ENCODE results near the gene GDPD5. TPM values are rescaled to one million over a fixed set of nuclear protein-coding genes. Genes with fewer than 3 reads are reported as not detected.
A peak's percentile ranks its signal among the peaks of the same experiment; 100 is the strongest.

Gene GDPD5
- polyA plus RNA-seq, 1 experiment = 1.4 TPM

- no peak for DNase-seq (ENCODE audit: low read depth, low spot score)
- Histone ChIP-seq H3K9me3 (ENCODE audit: control insufficient read depth, insufficient read depth, low read length) (peaks cover 14% of the 10 kb centered on the region), H3K27me3 (ENCODE audit: control insufficient read depth, insufficient read depth, low read length) (peaks cover 57% of the 10 kb centered on the region), H3K27ac (ENCODE audit: low read depth, low read length) (no peak overlapping the region), H3K4me3 (ENCODE audit: low read depth, low read length) (no peak overlapping the region)
- POLR2A ChIA-PET = interaction anchor here (0.6 to 1.1 kb wide), 2 partner anchors 9 to 122 kb away, joined by 3 to 5 read pairs; no protein-coding TSS in a partner anchor
- no peak for TF ChIP-seq CTCF (IDR thresholded peaks at IDR 0.05; ENCODE audit: low read depth, low read length)
- CTCF ChIA-PET = interaction anchor here (1.0 to 1.2 kb wide), 2 partner anchors 14 to 24 kb away, joined by 3 to 6 read pairs; no protein-coding TSS in a partner anchor
These were observed 93.9 kb downstream of the GDPD5 start for GRCh38 chr11:75431533-75432525.

DNA sequence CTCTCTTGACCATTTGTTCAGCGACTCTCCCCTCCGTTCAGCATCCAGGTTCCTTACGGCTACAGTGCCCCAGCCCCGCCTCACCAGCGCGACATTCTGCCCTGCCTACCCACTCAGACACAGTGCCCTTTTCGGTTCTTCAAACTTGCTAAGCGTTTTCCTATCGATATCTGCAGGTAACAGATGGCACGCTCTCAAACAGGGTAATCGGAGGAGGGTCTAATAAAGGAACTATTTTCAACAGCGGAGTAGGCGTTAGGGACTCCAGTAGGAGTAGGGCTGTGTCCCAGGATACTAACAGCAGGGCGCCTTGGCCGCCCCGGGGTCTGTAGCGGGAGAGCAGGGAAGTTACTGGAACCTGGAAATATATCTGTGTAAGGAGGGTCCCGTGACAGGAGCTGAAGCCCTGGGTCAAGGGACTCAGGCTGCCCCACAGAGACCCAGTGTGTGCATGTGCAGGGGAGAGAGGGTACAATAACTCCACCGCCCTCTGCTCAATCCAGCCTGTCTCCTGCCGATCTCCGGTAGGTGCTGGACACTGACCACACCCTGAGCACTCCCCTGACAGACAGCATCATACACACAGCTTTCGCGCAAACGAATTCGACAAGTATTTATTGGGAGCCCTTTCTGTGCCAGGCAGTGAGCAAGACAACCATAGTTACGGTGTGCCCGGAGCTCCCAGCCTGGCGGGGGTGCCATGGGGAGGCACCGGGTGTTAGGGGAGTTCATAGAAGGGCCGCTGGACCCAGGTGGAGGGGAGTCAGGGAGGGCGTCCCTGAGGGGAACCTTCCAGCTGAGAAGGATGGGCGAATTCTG lies 94.8 kb downstream of the GDPD5 start:
- ChIA-PET CTCF (interaction anchor here (1.0 to 1.2 kb wide), 2 partner anchors 15 to 23 kb away, joined by 3 to 6 read pairs; no protein-coding TSS in a partner anchor), POLR2A (no interaction called here)
- peak overlapping the region; percentile 44 for H3K4me3 ChIP-seq (ENCODE audit: low read depth, low read length)
- no peak overlapping the region for H3K27ac ChIP-seq (ENCODE audit: low read depth, low read length)
- H3K9me3 ChIP-seq (ENCODE audit: control insufficient read depth, insufficient read depth, low read length) = peaks cover 14% of the 10 kb centered on the region
- DNase-seq (ENCODE audit: low read depth, low spot score) = no peak
- H3K27me3 ChIP-seq (ENCODE audit: control insufficient read depth, insufficient read depth, low read length) = peaks cover 56% of the 10 kb centered on the region
- no peak for TF ChIP-seq CTCF (IDR thresholded peaks at IDR 0.05; ENCODE audit: low read depth, low read length)

DNA sequence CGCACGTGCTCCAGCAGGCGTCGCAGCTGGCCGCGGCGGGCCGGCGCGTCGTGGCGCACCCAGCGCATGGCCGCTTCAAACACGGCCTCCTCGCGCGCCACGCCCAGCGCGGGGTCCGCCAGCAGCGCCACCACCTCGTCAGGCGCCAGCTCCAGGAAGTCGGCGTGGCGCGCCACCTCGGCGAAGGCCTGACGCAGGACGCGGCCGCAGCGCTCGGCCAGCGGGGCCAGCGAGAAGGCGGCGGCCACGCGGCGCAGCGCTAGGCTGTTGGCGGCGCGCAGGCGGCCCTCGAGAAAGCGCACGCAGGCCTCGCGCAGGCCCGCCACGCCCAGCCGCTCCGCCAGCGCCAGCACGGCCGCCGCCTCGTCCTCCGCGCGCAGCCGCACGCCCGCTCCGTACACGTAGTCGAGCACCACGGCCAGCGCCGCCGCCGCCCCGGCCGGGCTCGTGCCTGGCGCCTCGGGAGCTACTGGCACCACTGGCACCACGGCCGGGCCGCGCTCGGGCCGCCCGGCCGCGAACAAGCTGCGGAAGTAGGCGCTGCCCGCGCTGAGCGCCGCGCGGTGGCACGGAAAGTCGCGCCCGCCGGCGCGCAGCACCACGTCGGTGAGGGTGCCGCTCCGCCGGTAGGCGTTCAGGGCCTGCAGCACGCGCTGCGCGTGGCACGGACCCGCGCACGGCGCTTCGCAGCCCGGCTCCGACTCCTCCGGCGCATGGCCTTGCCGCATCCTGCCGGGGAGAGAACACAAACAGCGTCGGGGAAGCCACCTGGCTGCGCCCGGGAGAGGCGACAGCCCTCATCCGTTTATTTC lies 95.6 kb downstream of the GDPD5 start:
- H3K27ac ChIP-seq (ENCODE audit: low read depth, low read length) = no peak overlapping the region
- CTCF ChIA-PET = no interaction called here
- H3K9me3 ChIP-seq (ENCODE audit: control insufficient read depth, insufficient read depth, low read length) = peaks cover 14% of the 10 kb centered on the region
- no peak for DNase-seq (ENCODE audit: low read depth, low spot score)
- H3K4me3 ChIP-seq (ENCODE audit: low read depth, low read length) = peak overlapping the region; percentile 44
- POLR2A ChIA-PET = no interaction called here
- H3K27me3 ChIP-seq (ENCODE audit: control insufficient read depth, insufficient read depth, low read length) = peaks cover 56% of the 10 kb centered on the region
- TF ChIP-seq CTCF (IDR thresholded peaks at IDR 0.05; ENCODE audit: low read depth, low read length) = no peak

- ChIA-PET POLR2A (no interaction called here), CTCF (no interaction called here)
- H3K27ac ChIP-seq (ENCODE audit: low read depth, low read length) = no peak overlapping the region
- peaks cover 14% of the 10 kb centered on the region for H3K9me3 ChIP-seq (ENCODE audit: control insufficient read depth, insufficient read depth, low read length)
- no peak for DNase-seq (ENCODE audit: low read depth, low spot score)
- TF ChIP-seq CTCF (IDR thresholded peaks at IDR 0.05; ENCODE audit: low read depth, low read length) = no peak
- H3K27me3 ChIP-seq (ENCODE audit: control insufficient read depth, insufficient read depth, low read length) = peaks cover 53% of the 10 kb centered on the region
- no peak overlapping the region for H3K4me3 ChIP-seq (ENCODE audit: low read depth, low read length)
These were observed 96.2 kb downstream of the GDPD5 start for GRCh38 chr11:75429641-75429901.
